ENCODE measurements around the gene DEPDC1B. TPM values are rescaled to one million over a fixed set of nuclear protein-coding genes. Genes with fewer than 3 reads are reported as not detected.

DEPDC1B gene
- total and polyA plus RNA-seq, 2 of the 8 experiments (the other 6 are each of a cell fraction or from before 2014, with no cell fraction given) = 30.8 to 67.4 TPM

DNA sequence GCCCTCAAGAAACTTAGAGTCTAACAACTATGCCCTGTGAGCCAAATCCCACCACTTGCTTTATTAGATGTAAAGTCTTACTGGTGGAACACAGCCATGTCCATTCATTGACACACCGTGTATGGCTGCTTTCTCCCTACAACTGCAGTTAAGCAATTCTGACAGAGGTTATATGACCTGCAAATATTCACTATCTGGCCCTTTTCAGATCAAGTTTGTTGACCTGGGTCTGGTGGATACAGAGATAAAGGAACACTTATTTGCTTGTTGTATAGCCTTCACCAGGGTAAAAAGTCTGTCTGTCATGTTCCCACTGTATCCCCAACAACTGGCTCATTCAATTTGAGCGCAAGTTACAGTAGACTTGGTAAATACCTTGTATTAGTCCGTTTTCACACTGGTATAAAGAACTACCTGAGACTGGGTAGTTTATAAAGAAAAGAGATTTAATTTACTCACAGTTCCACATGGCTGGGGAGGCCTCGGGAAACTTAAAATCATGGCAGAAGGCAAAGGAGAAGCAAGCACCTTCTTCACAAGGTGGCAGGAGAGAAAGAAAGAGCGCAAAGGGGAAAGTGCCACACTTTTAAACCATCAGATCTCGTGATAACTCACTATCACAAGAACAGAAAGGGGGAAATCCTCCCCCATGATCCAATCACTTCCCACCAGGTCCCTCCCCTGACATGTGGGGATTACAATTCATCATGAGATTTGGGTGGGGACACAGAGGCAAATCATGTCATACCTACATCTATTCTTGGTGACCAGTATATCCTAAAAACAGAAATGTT, 27.9 kb downstream of the DEPDC1B start:
- Histone ChIP-seq H3K23me2 (ENCODE audit: low read depth, low read length) (no peaks in the 10 kb centered on the region; the same call in 1 of the 2 replicates), H2BK5ac (ENCODE audit: low read depth, low read length) (no peak overlapping the region), H4K8ac (ENCODE audit: extremely low read depth, insufficient read depth, low read length) (no peak overlapping the region), H3K4me3 (ENCODE audit: extremely low read depth in 1 of 4, insufficient read depth in 2 of 4, low read depth in 3 of 4, low read length in 4 of 4) (no peak overlapping the region), H3K9me3 (ENCODE audit: insufficient read depth in 2 of 2, low read depth in 1 of 2, low read length in 1 of 2) (no peaks in the 10 kb centered on the region), H4K20me1 (replicated peaks in 1 of 2; ENCODE audit: control insufficient read depth in 1 of 2, insufficient read depth in 2 of 2, low read length in 2 of 2) (peaks cover 3 to 6% of the 10 kb centered on the region in 2 experiments), H4K91ac (replicated peaks; ENCODE audit: insufficient read length, low read length) (no peak overlapping the region), H3K4me2 (ENCODE audit: insufficient read depth in 1 of 2, low read depth in 2 of 2, low read length in 2 of 2) (no peak overlapping the region), H3K27me3 (replicated peaks in 1 of 4; ENCODE audit: control insufficient read depth in 3 of 4, extremely low read depth in 1 of 4, insufficient read depth in 3 of 4, low read length in 3 of 4) (no peaks in the 10 kb centered on the region), H3K36me3 (ENCODE audit: control insufficient read depth in 2 of 4, insufficient read depth in 4 of 4, low read length in 3 of 4) (peaks cover 0 to 2% (median 0%) of the 10 kb centered on the region in 4 experiments; a peak in 2 of 8 replicates), H2AK5ac (ENCODE audit: low read depth, low read length) (no peak overlapping the region), H3K23ac (ENCODE audit: insufficient read length) (no peak overlapping the region), H2BK15ac (ENCODE audit: low read length) (no peak overlapping the region), H3K18ac (ENCODE audit: extremely low read depth, low read length) (no peak overlapping the region), H2BK20ac (ENCODE audit: low read length) (no peak overlapping the region), H3K4me1 (replicated peaks in 1 of 4; ENCODE audit: control insufficient read depth in 3 of 4, insufficient read depth in 4 of 4, low read length in 3 of 4) (no peaks in the 10 kb centered on the region; a peak in 1 of 7 replicates), H3K4ac (replicated peaks; ENCODE audit: insufficient read length, low read depth, low read length) (no peak overlapping the region), H3K56ac (replicated peaks; ENCODE audit: insufficient read length, low read depth, low read length) (no peak overlapping the region), H3K27ac (ENCODE audit: low read depth, low read length) (no peak overlapping the region), H3K9ac (replicated peaks in 1 of 4; ENCODE audit: extremely low read depth in 1 of 4, low read depth in 3 of 4, low read length in 3 of 4) (no peak overlapping the region), H2BK12ac (ENCODE audit: low read depth, low read length) (no peak overlapping the region), H3K79me2 (ENCODE audit: control insufficient read depth in 1 of 2, insufficient read depth in 2 of 2, low read length in 2 of 2) (peaks cover 0 to 77% of the 10 kb centered on the region in 2 experiments; a peak in 2 of 4 replicates), H2AFZ (ENCODE audit: low read length) (no peak overlapping the region), H3K14ac (ENCODE audit: insufficient read length) (no peak overlapping the region), H2BK120ac (replicated peaks; ENCODE audit: low read depth, low read length) (no peak overlapping the region), H3K79me1 (ENCODE audit: low read depth, low read length) (peaks cover 8% of the 10 kb centered on the region), H4K5ac (ENCODE audit: insufficient read length, low read depth, low read length) (no peak overlapping the region)
- FAIRE-seq = no peak
- DNase-seq (ENCODE audit: low read depth in 1 of 2, low spot score in 2 of 2) = no peak
- ChIA-PET POLR2A (ENCODE audit: partially characterized antibody) (no interaction called here), CTCF (ENCODE audit: partially characterized antibody) (interaction anchor here (0.9 kb wide), 1 partner anchor 13 kb away, joined by 3 read pairs; no protein-coding TSS in a partner anchor)
- WGBS, 2 experiments (ENCODE audit: extremely low coverage in 1 of 2, insufficient coverage in 1 of 2, insufficient read length in 1 of 2, insufficient replicate concordance in 2 of 2, low coverage in 1 of 2, low lambda C conversion rate in 2 of 2, missing lambda C conversion rate in 1 of 2) = 96% methylated on average over 6 of the region's 6 CpGs; no CpG with 5 or more reads in 1 of the 2 experiments
- TF ChIP-seq KDM1A (IDR thresholded peaks at IDR 0.05; ENCODE audit: borderline replicate concordance, low read length) (no peak), TAF1 (IDR thresholded peaks at IDR 0.05; ENCODE audit: low read depth, low read length) (no peak), SP1 (IDR thresholded peaks at IDR 0.05; ENCODE audit: low read depth, low read length) (no peak), SUZ12 (IDR thresholded peaks at IDR 0.05; ENCODE audit: low read length) (no peak), KDM4A (IDR thresholded peaks at IDR 0.05; ENCODE audit: low read depth, low read length, severe bottlenecking) (no peak), JUN (IDR thresholded peaks at IDR 0.05; ENCODE audit: low read depth, low read length) (no peak), SIX5 (IDR thresholded peaks at IDR 0.05; ENCODE audit: low read depth, low read length) (no peak), SP2 (IDR thresholded peaks at IDR 0.05; ENCODE audit: low read length) (no peak), NRF1 (IDR thresholded peaks at IDR 0.05; ENCODE audit: low read depth, low read length) (no peak), TBP (IDR thresholded peaks at IDR 0.05; ENCODE audit: low read depth, low read length) (no peak), EZH2 (IDR thresholded peaks at IDR 0.05; ENCODE audit: low read depth, low read length, severe bottlenecking) (no peak), POU5F1 (IDR thresholded peaks at IDR 0.05; ENCODE audit: low read depth, low read length) (no peak), FOSL1 (IDR thresholded peaks at IDR 0.05; ENCODE audit: insufficient read depth, low read depth, low read length) (no peak)

Data from H1 (cell line).